Neural cell (in vitro differentiated cells): ENCODE data around the gene COL13A1. TPM values are rescaled to one million over a fixed set of nuclear protein-coding genes. Genes with fewer than 3 reads are reported as not detected.

ENCODE experiments used
- H2AFZ ChIP-seq: fragments of 200-600, 300-800 bp; sonication (generic), shearing (Covaris generic); 2 replicates; pipeline ENCODE4 v1.6.0; 2014; ENCODE audit warnings: low read depth, mild to moderate bottlenecking, antibody characterized with exemption, low read length, moderate library complexity
- H3F3A ChIP-seq: fragments of 200-600 bp; shearing (Covaris generic); 2 replicates; pipeline ENCODE4 v1.6.1; 2016; ENCODE audit warnings: mild to moderate bottlenecking, moderate library complexity, mixed read lengths, antibody characterized with exemption, low read length; ENCODE audit not compliant: insufficient read depth, poor library complexity, severe bottlenecking
- H3K27ac ChIP-seq: fragments of 200-600, 300-800 bp; sonication (generic), shearing (Covaris generic); 2 replicates; pipeline ENCODE4 v1.5.1; 2014; ENCODE audit warnings: mild to moderate bottlenecking, low read length, moderate library complexity
- H3K27me3 ChIP-seq: fragments of 300-800, 200-600 bp; sonication (generic), shearing (Covaris generic); 2 replicates; pipeline ENCODE4 v1.6.0; 2014; ENCODE audit warnings: mild to moderate bottlenecking, low read depth, low read length, moderate library complexity; ENCODE audit not compliant: insufficient read depth
- H3K36me3 ChIP-seq: fragments of 300-800, 200-600 bp; sonication (generic), shearing (Covaris generic); 2 replicates; pipeline ENCODE4 v1.5.1; 2014; ENCODE audit warnings: mild to moderate bottlenecking, antibody characterized with exemption, low read length, moderate library complexity; ENCODE audit not compliant: insufficient read depth
- H3K4me2 ChIP-seq: fragments of 300-800, 200-600 bp; sonication (generic), shearing (Covaris generic); 2 replicates; pipeline ENCODE4 v1.6.0; 2014; ENCODE audit warnings: mild to moderate bottlenecking, low read length
- H3K4me3 ChIP-seq: fragments of 300-800, 200-600 bp; sonication (generic), shearing (Covaris generic); 2 replicates; pipeline ENCODE4 v1.5.1; 2014; ENCODE audit warnings: mild to moderate bottlenecking, low read length, moderate library complexity
- H3K79me2 ChIP-seq: fragments of 200-600 bp; shearing (Covaris generic); replicated peaks from 2 replicates; pipeline ENCODE4 v1.6.0; 2014; ENCODE audit warnings: mild to moderate bottlenecking, low read length, moderate library complexity; ENCODE audit not compliant: insufficient read depth
- H3K9ac ChIP-seq: fragments of 300-800, 200-600 bp; sonication (generic), shearing (Covaris generic); 2 replicates; pipeline ENCODE4 v1.6.1; 2016; ENCODE audit warnings: mild to moderate bottlenecking, low read length, mixed read lengths
- H3K9me2 ChIP-seq: fragments of 200-600 bp; shearing (Covaris generic); 2 replicates; pipeline ENCODE4 v1.6.1; 2016; ENCODE audit warnings: mild to moderate bottlenecking, low read length, mixed read lengths; ENCODE audit not compliant: insufficient read depth
- H3K9me3 ChIP-seq: fragments of 200-600, 300-800 bp; sonication (generic), shearing (Covaris generic); 2 replicates; pipeline ENCODE4 v1.6.1; 2016; ENCODE audit warnings: mild to moderate bottlenecking, mixed run types, low read length, moderate library complexity, mixed read lengths
- H4K20me1 ChIP-seq: fragments of 200-600 bp; shearing (Covaris generic); 2 replicates; pipeline ENCODE4 v1.6.1; 2016; ENCODE audit warnings: mild to moderate bottlenecking, mixed run types; ENCODE audit not compliant: insufficient read depth
- CTCF ChIP-seq: fragments of 450-650 bp; IDR thresholded peaks from 2 replicates; pipeline ENCODE4 v1.5.1; 2014; ENCODE audit warnings: antibody characterized with exemption, mild to moderate bottlenecking, moderate library complexity; ENCODE audit not compliant: poor library complexity, severe bottlenecking
- EP300 ChIP-seq: fragments of 450-650 bp; conservative IDR thresholded peaks from 2 replicates; pipeline ENCODE4 v1.6.1; 2014; ENCODE audit warnings: antibody characterized with exemption, mild to moderate bottlenecking, moderate library complexity; ENCODE audit not compliant: poor library complexity, severe bottlenecking
- EZH2 ChIP-seq: fragments of 200-600, 300-800 bp; shearing (Covaris generic), sonication (generic); IDR thresholded peaks from 2 replicates; pipeline ENCODE4 v1.6.1; 2014; ENCODE audit warnings: antibody characterized with exemption, low read length, borderline replicate concordance, mild to moderate bottlenecking; ENCODE audit not compliant: insufficient read depth, poor library complexity, severe bottlenecking
- MXI1 ChIP-seq: fragments of 450-650 bp; conservative IDR thresholded peaks from 2 replicates; pipeline ENCODE4 v1.6.1; 2014; ENCODE audit warnings: antibody characterized with exemption, mild to moderate bottlenecking; ENCODE audit not compliant: poor library complexity, severe bottlenecking
- POLR2AphosphoS5 ChIP-seq: IDR thresholded peaks from 2 replicates; pipeline ENCODE4 v1.6.1; 2012
- RAD21 ChIP-seq: fragments of 450-650 bp; conservative IDR thresholded peaks from 2 replicates; pipeline ENCODE4 v1.6.1; 2014; ENCODE audit warnings: antibody characterized with exemption, mild to moderate bottlenecking, moderate library complexity
- REST ChIP-seq: IDR thresholded peaks from 2 replicates; pipeline ENCODE4 v1.6.1; 2012; ENCODE audit warnings: borderline replicate concordance
- SMC3 ChIP-seq: fragments of 450-650 bp; conservative IDR thresholded peaks from 2 replicates; pipeline ENCODE4 v1.6.1; 2014; ENCODE audit warnings: antibody characterized with exemption, mild to moderate bottlenecking, moderate library complexity; ENCODE audit not compliant: poor library complexity
- TAF1 ChIP-seq: IDR thresholded peaks from 2 replicates; pipeline ENCODE4 v1.6.1; 2012; ENCODE audit warnings: low read depth
- polyA plus RNA-seq: library from polyadenylated mRNA; depleted of rRNA; stranded (reverse); fragments of >200 nt; gene quantifications from 2 replicates; pipeline ENCODE4 v1.2.3, GENCODE V29; 2014

The COL13A1 gene
- polyA plus RNA-seq, 1 donor from 2014 or later, result 4.7 TPM

GRCh38 chr10:69955211-69955805 is 153.6 kb downstream of the COL13A1 start:
- no peaks in the 10 kb centered on the region for H3K9me3 ChIP-seq
- H3K4me3 ChIP-seq, result no peak overlapping the region
- H3K27ac ChIP-seq, result no peak overlapping the region
- no peaks in the 10 kb centered on the region for H3K36me3 ChIP-seq
- H3K4me2 ChIP-seq, result no peak overlapping the region
- no peak overlapping the region for H2AFZ ChIP-seq
- H3K9ac ChIP-seq, result no peak overlapping the region
- no peaks in the 10 kb centered on the region for H3K27me3 ChIP-seq
- no peaks in the 10 kb centered on the region for H3K79me2 ChIP-seq
- TF ChIP-seq RAD21, result no peak
- no peak for TF ChIP-seq POLR2AphosphoS5
- no peak for TF ChIP-seq EZH2
- no peak for TF ChIP-seq EP300
- TF ChIP-seq MXI1, result no peak
- no peak for TF ChIP-seq TAF1
- no peak for TF ChIP-seq SMC3
- no peak for TF ChIP-seq CTCF
- no peak for TF ChIP-seq REST
- H4K20me1 ChIP-seq, result no peaks in the 10 kb centered on the region
- H3K9me2 ChIP-seq, result no peaks in the 10 kb centered on the region
- no peaks in the 10 kb centered on the region for H3F3A ChIP-seq

GRCh38 chr10:69955897-69956740 is 154.4 kb downstream of the COL13A1 start:
- Histone ChIP-seq H3K9me2 (no peaks in the 10 kb centered on the region), H3F3A (no peaks in the 10 kb centered on the region), H3K27ac (no peak overlapping the region), H3K36me3 (no peaks in the 10 kb centered on the region), H2AFZ (no peak overlapping the region), H3K27me3 (no peaks in the 10 kb centered on the region), H4K20me1 (no peaks in the 10 kb centered on the region), H3K9ac (no peak overlapping the region), H3K4me2 (no peak overlapping the region), H3K79me2 (no peaks in the 10 kb centered on the region), H3K4me3 (no peak overlapping the region), H3K9me3 (no peaks in the 10 kb centered on the region)
- no peak for TF ChIP-seq TAF1
- no peak for TF ChIP-seq SMC3
- TF ChIP-seq EP300, result no peak
- TF ChIP-seq RAD21, result no peak
- no peak for TF ChIP-seq POLR2AphosphoS5
- no peak for TF ChIP-seq CTCF
- TF ChIP-seq MXI1, result no peak
- no peak for TF ChIP-seq EZH2
- TF ChIP-seq REST, result no peak
